IPS DF 6.9 (cell line): ENCODE data around the gene POU3F1.

Experiments used
- DNase-seq: peaks from one replicate; pipeline ENCODE4 v3.0.0-alpha.2; 2013; ENCODE audit warnings: low read depth, low spot score
- H3K27ac ChIP-seq: one replicate; pipeline ENCODE4 v1.5.1; 2013; ENCODE audit warnings: low read length, control low read depth
- H3K27me3 ChIP-seq: 2 replicates; pipeline ENCODE4 v1.6.1; 2013; ENCODE audit warnings: mild to moderate bottlenecking, low read length; ENCODE audit not compliant: control insufficient read depth, insufficient read depth
- H3K36me3 ChIP-seq: 2 replicates; pipeline ENCODE4 v1.6.1; 2013; ENCODE audit warnings: low read length; ENCODE audit not compliant: control insufficient read depth, insufficient read depth
- H3K4me1 ChIP-seq: 2 replicates; pipeline ENCODE4 v1.6.1; 2013; ENCODE audit warnings: low read length; ENCODE audit not compliant: control insufficient read depth, insufficient read depth
- H3K4me3 ChIP-seq: 2 replicates; pipeline ENCODE4 v1.5.1; 2013; ENCODE audit warnings: mild to moderate bottlenecking, low read length
- H3K9me3 ChIP-seq: 2 replicates; pipeline ENCODE4 v1.6.1; 2013; ENCODE audit warnings: low read length, inconsistent platforms; ENCODE audit not compliant: control insufficient read depth, insufficient read depth
- WGBS: extraction: QIAGEN DNeasy Blood & Tissue Kit; methylation state at CpG from one replicate; pipeline ENCODE4 v1.1.7; 2013; ENCODE audit warnings: mixed read lengths, missing lambda C conversion rate; ENCODE audit not compliant: insufficient read length, insufficient coverage; 5-methylcytosine and 5-hydroxymethylcytosine counted together

Gene POU3F1

GRCh38 chr1:38085666-38086330 lies 39.2 kb upstream of the POU3F1 start:
- no peak overlapping the region for H3K4me3 ChIP-seq

DNA sequence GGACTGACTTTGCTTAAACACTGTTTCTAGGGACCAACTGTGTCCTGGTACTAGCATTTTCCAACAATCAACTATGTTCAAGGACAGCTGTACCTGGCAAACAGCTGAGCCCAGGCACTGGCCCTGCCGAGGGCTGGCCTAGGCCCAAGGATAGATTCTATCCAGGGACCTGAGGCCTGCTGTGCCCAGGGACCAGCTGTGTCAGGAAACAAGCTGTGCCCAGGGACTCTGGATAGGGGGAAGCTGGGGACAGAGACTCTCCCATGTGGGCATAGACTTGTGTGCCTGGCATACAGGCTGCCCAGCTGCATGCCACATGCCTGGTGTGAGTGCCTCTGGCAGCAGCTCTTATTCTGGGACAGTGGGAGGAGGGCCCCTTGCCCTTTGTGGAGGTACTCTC lies 38.1 kb upstream of the POU3F1 start:
- H3K9me3 ChIP-seq: no peaks in the 10 kb centered on the region
- H3K4me1 ChIP-seq: peaks cover 14% of the 10 kb centered on the region
- WGBS: no CpG with 5 or more reads among the region's 1 CpG
- H3K27ac ChIP-seq: no peak overlapping the region
- no peaks in the 10 kb centered on the region for H3K36me3 ChIP-seq
- no peaks in the 10 kb centered on the region for H3K27me3 ChIP-seq
- no peak overlapping the region for H3K4me3 ChIP-seq
- no peak for DNase-seq

More at GRCh38 chr1:38085666-38086330, 39.2 kb upstream of the POU3F1 start:
- Histone ChIP-seq H3K27me3 (no peaks in the 10 kb centered on the region), H3K4me1 (peaks cover 14% of the 10 kb centered on the region), H3K36me3 (no peaks in the 10 kb centered on the region), H3K9me3 (no peaks in the 10 kb centered on the region), H3K27ac (no peak overlapping the region)
- no peak for DNase-seq
- WGBS: no CpG with 5 or more reads among the region's 12 CpGs

GRCh38 chr1:38084113-38084512 lies 37.5 kb upstream of the POU3F1 start:
- Histone ChIP-seq H3K27me3 (no peaks in the 10 kb centered on the region), H3K4me1 (peaks cover 14% of the 10 kb centered on the region), H3K27ac (no peak overlapping the region), H3K9me3 (no peaks in the 10 kb centered on the region), H3K4me3 (no peak overlapping the region), H3K36me3 (no peaks in the 10 kb centered on the region)
- DNase-seq: no peak
- no CpG with 5 or more reads among the region's 2 CpGs for WGBS

- Histone ChIP-seq H3K27me3 (no peaks in the 10 kb centered on the region), H3K27ac (no peak overlapping the region), H3K36me3 (no peaks in the 10 kb centered on the region), H3K9me3 (no peaks in the 10 kb centered on the region), H3K4me3 (no peak overlapping the region), H3K4me1 (peaks cover 13% of the 10 kb centered on the region)
- no CpG with 5 or more reads among the region's 7 CpGs for WGBS
- no peak for DNase-seq
These were observed 36.9 kb upstream of the POU3F1 start for GRCh38 chr1:38083541-38083940.

- peaks cover 8% of the 10 kb centered on the region for H3K4me1 ChIP-seq
- no peak for DNase-seq
- H3K27ac ChIP-seq: no peak overlapping the region
- no peaks in the 10 kb centered on the region for H3K9me3 ChIP-seq
- no CpG with 5 or more reads among the region's 3 CpGs for WGBS
- H3K36me3 ChIP-seq: no peaks in the 10 kb centered on the region
- H3K4me3 ChIP-seq: no peak overlapping the region
- no peaks in the 10 kb centered on the region for H3K27me3 ChIP-seq
These were observed 36.2 kb upstream of the POU3F1 start for GRCh38 chr1:38082769-38083263.

DNA sequence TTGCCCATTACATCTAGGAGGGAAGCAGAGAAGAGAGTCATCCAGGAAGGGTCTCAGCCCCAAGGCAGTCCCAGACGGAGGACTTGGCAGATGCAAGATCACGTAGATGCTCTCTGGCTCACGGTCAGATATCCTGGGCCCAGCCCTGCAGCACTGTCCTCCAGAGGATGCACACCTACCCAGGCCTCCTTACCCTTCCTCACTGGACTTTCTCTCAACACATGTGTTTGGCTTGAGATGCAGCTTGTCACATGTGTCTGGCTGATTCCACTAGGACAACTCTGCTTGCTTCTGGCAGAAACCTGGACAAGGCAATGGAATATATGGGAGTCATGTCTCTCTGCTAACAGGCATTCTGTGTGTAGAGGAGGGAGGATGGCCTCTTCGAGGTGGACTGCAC lies 32.4 kb upstream of the POU3F1 start:
- H3K9me3 ChIP-seq: no peaks in the 10 kb centered on the region
- no peaks in the 10 kb centered on the region for H3K27me3 ChIP-seq
- no peak for DNase-seq
- no peaks in the 10 kb centered on the region for H3K36me3 ChIP-seq
- H3K27ac ChIP-seq: no peak overlapping the region
- no CpG with 5 or more reads among the region's 4 CpGs for WGBS
- H3K4me1 ChIP-seq: peaks cover 6% of the 10 kb centered on the region
- H3K4me3 ChIP-seq: no peak overlapping the region

DNA sequence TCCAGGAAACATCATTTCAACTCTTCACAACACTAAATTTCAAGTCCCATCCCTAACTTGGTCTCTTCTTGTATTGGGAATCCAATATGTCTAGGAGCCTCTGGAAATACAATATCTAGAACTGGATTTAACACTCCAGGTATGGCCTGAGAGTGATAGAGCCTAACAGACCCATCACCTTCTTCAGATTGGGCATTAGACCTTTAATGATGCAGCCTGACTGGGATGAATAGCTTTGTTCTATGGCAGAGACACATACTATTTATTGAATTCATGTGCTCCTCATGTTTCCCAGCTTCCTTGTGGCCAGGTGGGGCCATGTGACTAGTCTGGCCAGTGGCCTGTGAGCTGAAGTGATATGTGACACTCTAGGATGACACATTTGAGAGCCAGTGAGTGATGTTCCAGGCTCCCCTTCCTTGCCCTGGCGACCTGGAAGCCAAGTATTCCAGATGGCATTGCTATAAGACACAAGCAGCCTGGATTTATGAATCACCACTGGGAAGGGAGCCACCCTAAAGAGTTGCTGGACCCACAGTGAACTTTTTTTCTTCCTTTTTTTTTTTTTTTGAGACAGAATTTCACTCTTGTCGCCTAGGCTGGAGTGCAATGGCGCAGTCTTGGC lies 31.0 kb upstream of the POU3F1 start:
- DNase-seq: no peak
- no peak overlapping the region for H3K4me3 ChIP-seq
- H3K36me3 ChIP-seq: no peaks in the 10 kb centered on the region
- H3K4me1 ChIP-seq: peaks cover 4% of the 10 kb centered on the region; the same call in 1 of the 2 replicates
- no peaks in the 10 kb centered on the region for H3K9me3 ChIP-seq
- no peak overlapping the region for H3K27ac ChIP-seq
- no peaks in the 10 kb centered on the region for H3K27me3 ChIP-seq
- WGBS: no CpG with 5 or more reads among the region's 3 CpGs

- H3K4me1 ChIP-seq: peaks cover 4% of the 10 kb centered on the region; the same call in 1 of the 2 replicates
- H3K4me3 ChIP-seq: no peak overlapping the region
- WGBS: no CpG with 5 or more reads among the region's 6 CpGs
- no peaks in the 10 kb centered on the region for H3K9me3 ChIP-seq
- DNase-seq: no peak
- no peaks in the 10 kb centered on the region for H3K27me3 ChIP-seq
- H3K27ac ChIP-seq: no peak overlapping the region
- H3K36me3 ChIP-seq: no peaks in the 10 kb centered on the region
These were observed 29.9 kb upstream of the POU3F1 start for GRCh38 chr1:38076455-38076854.

- no CpG with 5 or more reads among the region's 6 CpGs for WGBS
- no peak for DNase-seq
- H3K27ac ChIP-seq: no peak overlapping the region
- H3K27me3 ChIP-seq: no peaks in the 10 kb centered on the region
- H3K4me1 ChIP-seq: peaks cover 4% of the 10 kb centered on the region; the same call in 1 of the 2 replicates
- no peaks in the 10 kb centered on the region for H3K9me3 ChIP-seq
- H3K4me3 ChIP-seq: no peak overlapping the region
- no peaks in the 10 kb centered on the region for H3K36me3 ChIP-seq
These were observed 29.4 kb upstream of the POU3F1 start for GRCh38 chr1:38076038-38076437.

DNA sequence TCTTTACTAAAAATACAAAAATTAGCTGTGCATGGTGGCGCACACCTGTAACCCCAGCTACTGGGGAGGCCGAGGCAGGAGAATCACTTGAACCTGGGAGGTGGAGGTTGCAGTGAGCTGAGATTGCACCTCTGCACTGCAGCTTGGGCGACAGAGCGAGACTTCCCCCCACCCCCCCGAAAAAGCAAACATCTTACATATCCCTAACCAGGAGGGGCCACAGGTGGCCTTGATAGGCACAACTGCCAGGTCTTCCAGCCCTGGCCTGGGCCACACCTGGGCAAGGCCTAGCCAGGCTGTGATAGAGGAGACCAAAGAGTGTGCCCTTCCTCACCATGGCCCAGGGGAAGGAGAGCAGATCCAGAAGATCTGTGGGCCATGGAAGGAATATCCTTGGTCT lies 28.6 kb upstream of the POU3F1 start:
- no peak overlapping the region for H3K4me3 ChIP-seq
- no peak for DNase-seq
- no CpG with 5 or more reads among the region's 5 CpGs for WGBS
- H3K36me3 ChIP-seq: no peaks in the 10 kb centered on the region
- H3K4me1 ChIP-seq: peaks cover 4% of the 10 kb centered on the region; the same call in 1 of the 2 replicates
- H3K27me3 ChIP-seq: no peaks in the 10 kb centered on the region
- H3K9me3 ChIP-seq: no peaks in the 10 kb centered on the region
- no peak overlapping the region for H3K27ac ChIP-seq
